Fibroblast of skin of right quadriceps (primary cell): ENCODE data around the gene AGAP5.
"Not testable (repeated sequence)": the region's sequence is repeated elsewhere in the genome, so short reads cannot be mapped to it uniquely, and the experiment has no call there.

Source experiments
- DNase-seq: peaks from one replicate; pipeline ENCODE4 v3.0.0-alpha.2; 2013

AGAP5 gene

DNA sequence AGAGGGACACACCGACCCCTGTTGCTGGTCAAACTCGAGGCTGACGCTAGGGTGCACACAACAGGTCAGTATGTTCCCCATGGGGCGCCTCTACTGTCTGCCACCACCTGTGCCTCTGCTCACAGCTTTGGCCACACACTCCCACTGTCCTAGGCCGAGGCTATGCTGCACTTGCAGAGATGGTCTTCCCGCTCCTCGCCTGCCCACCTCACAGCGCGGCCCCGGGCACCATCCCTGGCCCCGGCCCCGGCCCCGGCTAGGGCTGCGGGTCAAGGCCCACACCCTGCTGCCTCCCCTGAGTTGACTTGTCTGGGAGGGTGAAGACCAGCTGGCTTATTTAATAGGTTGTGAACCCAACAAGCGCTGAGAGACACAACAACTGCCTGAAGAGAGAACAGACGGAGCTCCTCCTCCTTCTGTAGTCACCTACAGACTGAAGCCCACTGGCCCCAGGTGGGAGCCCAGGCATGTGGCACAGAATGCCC lies at the start of gene AGAP5:
Gene AGAP5 (minus strand): TSS at position 435 of the 485 bp plus-strand sequence. CDS start 354 bp downstream, at position 81.
- not testable (repeated sequence) for DNase-seq

DNA sequence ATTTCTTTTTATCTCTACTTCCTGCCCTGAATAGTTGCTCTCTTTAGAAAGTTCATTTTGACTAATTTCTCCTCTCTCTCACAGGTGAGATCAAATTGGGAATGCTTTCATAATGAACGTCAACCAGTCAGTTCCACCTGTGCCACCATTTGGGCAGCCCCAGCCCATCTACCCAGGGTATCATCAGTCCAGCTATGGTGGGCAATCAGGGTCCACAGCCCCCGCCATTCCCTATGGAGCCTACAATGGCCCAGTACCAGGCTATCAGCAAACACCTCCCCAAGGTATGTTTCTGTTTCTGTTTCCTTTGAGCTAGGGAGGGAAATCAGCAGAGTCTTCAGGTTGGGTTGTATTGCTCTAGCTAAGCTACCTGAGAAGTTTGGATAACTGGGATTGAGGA lies 48.8 kb upstream of the AGAP5 start:
- no peak for DNase-seq

DNA sequence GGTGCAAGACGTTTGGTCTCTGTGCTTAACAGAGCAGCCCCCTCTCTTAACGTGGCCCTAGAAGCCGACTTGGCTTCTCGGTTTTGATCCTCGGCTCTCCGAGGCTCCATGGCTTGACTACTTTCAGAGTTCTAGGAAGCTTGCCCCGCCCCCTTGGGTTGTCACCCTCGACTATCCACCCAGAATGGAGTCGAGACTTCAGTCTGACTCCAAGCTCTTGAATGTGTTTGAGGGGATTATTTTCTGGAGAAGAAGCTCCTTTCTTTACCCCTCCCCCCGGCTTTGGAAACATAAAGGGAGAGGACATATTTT lies 46.7 kb upstream of the AGAP5 start:
- peak; percentile 61 for DNase-seq

DNA sequence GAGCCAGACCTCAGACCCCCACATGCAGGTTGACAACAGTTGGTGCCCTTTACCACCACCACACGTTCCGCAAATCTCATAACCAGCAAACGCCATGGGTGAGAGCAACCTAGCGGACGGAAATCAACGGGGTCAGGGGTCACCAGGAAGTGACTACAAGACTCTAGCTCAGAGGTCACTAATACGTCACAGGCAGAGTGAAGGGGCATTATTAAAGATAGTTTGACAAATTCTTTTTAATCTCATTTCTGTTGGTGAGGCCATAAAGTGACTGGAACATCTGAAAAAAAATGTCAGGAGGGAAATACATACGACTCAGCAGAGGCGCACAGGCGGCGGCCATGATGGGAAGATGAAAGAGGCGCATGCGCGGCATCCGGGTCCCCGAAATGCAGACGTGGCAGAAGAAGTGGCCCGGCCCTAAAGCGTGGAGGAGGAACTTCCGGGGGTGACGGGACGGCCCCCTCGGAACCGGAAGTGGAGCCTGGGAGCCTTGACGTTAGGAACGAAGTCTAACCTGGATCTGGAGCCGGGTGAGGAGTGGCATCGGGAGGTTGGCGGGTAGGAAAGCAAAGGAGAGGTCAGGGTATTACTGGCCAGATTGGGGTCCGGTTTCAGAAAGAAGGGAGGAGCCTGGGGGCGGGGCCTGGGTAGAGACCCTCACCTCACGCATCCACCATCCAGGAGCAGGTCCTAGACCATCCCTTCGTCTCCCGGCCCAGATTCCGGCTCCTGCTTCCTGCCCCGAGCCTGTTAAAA lies 46.2 kb upstream of the AGAP5 start, which contains the start of gene SEC24C:
Gene SEC24C (plus strand): TSS at position 468 of the 759 bp plus-strand sequence. CDS start 2,461 bp downstream, outside the sequence.
- DNase-seq = peak; percentile 96

DNA sequence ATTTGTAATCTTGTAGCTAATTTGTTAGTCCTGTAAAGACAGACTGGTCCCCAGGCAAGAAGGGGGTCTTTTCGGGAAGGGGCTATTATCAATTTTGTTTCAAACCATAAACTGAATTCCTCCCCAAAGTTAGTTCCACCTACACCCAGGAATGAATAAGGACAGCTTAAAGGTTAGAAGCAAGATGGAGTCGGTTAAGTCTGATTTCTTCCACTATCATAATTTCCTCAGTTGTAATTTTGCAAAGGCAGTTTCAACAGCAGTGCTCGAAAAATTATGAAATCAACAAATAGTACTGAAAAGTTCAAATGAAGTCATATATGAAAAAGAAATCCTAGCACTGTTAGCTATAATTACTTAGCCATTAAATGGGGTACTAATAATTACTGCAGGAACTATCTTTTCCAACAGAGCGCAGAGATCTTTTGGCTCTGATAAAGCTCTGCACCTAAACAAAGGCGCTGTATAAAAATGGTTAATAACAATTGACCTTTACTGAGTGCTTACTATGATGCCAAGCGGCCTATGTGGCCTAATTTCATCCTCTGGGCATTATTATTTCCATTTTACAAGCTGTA lies 45.5 kb upstream of the AGAP5 start:
- DNase-seq = no peak

DNA sequence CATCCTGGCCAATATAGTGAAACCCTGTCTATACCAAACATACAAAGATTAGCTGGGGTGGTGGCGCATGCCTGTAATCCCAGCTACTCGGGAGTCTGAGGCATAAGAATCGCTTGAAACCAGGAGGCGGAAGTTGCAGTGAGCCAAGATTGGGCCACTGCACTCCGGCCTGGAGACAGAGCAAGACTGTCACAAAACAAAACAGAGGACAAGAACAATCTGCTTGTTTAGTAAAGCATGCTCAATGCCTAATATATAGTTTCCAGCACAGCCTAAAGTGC lies 44.5 kb upstream of the AGAP5 start:
- no peak for DNase-seq

DNA sequence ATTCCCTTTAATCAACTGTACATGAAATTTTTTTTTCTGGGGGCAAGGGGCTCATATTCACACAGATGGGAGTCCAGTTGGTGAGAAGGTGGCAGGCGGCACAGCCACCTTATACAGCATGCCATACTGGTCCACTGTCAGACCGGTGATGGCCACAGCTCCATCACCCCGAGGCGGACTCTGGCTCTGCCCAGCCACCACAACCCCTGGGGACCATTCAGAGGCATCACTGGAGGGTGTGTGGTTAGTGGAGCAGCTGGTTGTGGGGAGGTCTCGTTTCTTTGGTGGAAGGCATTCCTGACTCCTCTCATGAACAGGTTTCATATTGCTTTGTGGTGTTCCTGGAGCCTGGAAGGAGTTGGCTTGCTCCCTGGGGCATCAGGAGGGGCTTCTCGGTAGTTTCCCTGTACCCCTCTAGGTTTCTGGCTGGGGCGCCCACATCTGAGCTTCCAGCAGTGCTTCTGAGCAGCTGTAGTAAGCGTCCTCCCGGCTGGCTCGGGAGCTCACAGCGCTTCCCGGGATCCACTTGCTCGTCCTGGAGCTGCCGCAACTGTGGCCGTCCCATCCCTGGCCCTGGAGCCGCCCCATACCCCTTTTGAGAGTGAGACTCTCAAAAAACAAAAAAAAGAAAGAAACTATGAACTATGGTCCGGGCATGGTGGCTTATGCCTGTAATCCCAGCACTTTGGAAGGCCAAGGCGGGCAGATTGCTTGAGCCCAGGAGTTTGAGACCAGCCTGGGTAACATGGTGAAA lies 42.8 kb upstream of the AGAP5 start:
- not testable (repeated sequence) for DNase-seq

DNA sequence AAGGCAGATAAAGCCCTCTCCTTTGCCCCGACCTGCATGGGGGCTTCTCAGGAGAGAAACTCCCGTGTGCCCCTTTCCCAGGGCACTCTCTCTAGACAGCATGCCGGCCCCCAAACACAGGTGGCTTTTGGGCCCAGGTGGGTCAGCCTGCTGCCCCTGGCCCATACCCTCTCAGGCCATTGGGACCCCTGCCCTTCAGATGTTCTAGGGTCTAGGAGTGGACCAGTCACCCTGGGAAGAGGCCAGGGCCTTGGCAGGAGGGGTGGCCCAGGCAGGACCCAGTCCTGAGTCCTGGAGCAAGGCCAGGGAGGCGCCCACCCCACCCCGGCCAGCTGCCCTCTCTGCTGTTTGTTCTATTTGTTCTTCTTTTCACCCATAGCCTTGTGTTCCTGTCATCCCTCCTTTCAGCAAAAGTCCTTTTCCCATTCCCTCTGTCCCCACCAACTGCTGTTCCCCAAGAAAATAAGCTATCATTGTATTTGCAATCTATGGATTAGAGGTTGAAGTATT lies 36.9 kb upstream of the AGAP5 start:
- no peak for DNase-seq

DNA sequence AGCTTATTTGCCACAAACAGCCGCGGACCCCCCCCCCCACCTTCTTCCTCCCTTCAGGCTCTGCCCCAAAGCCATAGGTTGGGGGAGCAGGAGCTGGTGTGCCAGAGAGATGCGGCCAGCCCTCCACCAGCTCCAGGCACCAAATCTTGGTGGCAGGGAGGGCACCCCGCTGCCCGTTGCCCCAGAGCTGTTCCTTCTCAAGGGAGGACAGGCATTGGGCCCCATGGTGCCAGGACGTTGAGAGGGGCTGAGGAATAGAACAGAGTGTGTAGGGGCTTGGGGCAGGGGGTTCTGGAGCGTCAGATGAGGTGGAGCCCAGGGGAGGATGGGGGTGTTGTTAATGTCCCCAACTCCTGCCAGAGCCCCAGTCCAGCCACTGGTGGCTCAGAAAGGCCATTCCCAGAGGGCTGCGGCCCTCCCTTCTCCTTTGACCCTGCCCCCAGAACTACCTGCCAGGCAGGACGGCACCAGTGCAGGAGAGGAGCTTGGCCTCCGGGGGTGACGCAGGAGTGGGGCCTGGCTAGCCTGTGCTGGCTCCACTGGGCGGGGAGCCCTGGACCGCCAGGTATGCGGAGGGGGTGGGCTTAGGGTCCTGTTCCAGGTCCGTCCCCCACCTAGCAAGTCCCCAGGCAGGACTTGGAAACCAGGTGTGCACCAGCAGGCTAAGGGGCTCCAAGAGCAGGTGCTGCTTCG lies 36.3 kb upstream of the AGAP5 start:
- DNase-seq = no peak

DNA sequence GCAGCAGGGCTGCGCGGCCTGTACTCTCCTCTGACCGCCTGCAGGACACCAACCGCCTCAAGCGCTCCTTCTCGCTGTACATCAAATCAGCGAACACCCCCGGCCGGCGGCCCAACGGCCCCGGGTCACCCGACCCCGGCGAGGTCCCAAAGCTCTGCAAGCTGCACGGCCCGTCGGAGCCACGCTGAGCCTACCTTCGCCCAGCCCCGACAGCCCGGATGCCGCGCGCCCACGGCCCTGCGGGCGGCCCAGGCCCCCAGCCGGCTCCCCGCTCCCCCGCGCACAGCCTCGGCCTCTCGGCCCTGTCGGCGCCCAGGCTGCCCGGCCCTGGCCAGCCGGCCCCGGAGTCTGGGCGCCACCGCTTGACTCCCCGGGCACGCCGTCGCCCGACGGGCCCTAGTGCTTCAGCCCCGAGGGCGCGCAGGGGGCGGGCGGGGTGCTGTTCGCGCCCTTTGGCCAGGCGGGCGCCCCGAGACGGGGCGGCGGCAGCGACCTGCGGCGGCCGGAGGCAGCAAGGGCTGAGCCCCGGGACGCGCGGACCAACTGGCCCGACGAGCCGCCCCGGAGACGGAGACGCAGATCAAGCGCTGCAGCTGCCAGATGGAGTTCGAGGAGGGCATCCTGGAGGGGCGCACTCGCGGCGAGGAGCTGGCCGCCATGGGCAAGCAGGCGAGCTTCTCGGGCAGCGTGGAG lies 35.2 kb upstream of the AGAP5 start:
- DNase-seq = no peak

DNA sequence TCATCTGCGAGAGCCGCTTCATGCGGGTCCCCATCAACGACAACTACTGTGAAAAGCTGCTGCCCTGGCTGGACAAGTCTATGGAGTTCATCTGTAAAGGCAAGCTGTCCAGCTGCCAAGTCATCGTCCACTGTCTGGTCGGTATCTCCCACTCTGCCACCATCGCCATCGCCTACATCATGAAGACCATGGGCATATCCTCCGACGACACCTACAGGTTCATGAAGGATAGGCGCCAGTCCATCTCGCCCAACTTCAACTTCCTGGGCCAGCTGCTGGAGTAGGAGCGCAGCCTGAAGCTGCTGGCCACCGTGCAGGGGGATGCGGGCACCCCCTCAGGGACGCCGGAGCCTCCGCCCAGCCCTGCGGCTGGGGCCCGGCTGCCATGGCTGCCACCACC lies 34.5 kb upstream of the AGAP5 start:
- no peak for DNase-seq

DNA sequence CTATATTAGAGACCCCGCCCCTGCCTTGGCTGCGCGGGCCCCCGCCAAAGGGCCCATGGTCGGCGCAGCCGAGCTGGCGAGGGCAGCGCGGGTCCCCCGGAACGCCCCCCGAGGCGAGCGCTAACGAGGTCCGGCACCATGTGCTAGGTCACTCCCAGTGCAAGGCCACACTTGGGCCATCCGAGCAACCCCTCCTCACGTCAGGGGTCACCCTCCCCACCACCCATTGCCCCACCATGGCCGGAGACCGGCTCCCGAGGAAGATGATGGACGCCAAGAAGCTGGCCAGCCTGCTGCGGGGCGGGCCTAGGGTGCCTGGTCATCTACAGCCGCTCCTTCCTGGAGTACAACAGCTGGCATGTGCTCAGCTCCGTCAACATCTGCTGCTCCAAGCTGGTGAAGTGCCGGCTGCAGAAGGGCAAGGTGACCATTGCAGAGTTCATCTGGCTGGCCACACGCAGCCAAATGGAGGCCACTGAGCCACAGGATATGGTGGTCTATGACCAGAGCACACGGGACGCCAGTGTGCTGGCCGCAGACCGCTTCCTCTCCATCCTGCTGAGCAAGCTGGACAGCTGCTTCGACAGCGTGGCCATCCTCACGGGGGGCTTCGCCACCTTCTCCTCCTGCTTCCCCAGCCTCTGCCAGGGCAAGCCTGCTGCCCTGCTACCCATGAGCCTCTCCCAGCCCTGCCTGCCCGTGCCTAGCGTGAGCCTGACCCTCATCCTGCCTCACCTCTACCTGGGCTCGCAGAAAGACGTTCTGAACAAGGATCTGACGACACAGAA lies 33.9 kb upstream of the AGAP5 start:
- no peak for DNase-seq

DNA sequence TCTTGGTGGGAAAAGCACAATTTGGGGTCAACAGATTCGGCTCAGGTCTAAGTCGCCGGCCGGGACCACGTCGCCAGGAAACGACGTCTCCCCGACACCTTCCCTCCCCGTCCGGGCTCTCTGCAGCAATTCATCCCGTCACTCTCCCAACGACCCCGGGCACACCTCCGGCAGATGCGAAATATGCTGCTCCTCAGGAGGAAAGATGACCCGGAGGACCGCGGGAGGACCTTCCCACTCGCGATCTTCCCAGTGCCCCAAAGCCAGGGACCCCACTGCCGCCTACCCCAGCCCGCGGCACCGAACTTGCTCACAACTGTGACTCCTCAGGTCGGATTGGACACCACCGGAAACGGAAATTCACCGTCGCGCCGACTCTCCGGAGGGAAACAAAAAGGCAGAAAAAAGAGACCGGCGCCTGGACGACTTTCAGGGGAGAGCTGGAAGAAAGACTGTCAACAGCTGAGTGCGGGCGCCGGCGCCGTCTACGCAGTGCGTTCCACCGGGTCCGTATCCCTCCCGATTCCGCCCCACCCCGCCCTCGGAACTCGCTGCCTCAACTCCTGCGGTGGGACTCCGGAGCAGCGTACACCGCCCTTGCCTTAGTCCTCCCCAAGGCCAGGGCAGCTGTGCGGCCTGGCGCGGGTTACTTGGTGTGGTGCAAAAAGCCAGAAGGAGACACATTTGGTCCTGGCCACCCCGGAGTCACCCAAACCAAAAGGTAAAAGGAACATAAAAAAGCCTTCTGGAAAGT lies 32.4 kb upstream of the AGAP5 start:
- DNase-seq = peak; percentile 92

DNA sequence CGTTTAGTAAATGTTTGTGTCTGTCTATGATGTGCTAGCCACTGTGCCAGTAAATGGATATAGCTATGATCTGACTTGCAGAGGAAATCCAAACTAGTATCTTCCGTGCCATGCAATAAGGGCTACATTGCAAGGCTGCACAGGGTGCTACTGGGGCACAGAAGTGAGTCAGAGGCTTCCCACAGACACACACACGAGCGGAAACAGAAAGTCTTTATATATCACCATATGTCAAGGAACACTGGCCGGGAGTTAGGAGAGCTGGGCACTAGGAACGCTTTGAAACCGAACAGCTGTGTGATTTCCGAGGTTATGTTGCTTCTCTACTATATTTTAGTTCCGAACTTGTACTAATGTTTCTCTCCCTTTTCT lies 31.9 kb upstream of the AGAP5 start:
- DNase-seq = peak; percentile 38

DNA sequence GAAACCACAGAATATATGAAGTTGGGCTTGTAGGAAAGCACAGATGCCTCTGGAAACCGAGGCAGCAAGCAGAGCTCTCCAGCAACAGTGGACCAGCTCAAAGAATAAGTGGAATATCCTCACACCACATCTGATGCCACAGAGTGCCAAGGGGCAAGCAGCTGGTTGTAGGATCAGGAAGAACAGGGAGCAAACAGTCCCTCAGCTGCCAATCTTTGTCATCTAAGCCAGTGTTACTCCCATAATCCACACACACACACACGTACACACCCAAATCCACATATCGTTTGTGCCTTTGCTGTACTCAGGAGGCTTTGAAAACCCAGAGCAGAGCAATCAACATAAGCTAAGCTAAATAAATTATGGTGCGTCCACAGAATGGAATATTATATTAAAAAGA lies 25.6 kb upstream of the AGAP5 start:
- no peak for DNase-seq

DNA sequence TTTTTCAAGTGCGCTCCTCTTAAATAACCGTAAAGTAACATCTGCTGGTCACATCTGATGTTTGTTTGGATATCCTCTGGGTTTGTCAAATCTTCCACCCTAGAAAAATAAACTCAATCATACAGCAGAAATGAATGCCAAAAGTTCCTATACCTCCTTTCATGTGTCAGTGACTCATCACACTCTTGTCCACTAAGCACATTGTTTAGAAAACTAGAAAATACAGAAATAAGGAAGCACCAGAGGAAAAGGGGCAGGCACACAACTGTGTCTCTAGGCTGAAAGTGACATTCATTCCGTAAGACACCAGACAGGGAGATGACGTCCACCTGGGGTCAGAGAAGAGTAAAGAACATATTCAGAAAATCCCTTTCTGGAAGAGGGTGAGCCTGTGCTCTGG lies 22.7 kb upstream of the AGAP5 start:
- DNase-seq = not testable (repeated sequence)

DNA sequence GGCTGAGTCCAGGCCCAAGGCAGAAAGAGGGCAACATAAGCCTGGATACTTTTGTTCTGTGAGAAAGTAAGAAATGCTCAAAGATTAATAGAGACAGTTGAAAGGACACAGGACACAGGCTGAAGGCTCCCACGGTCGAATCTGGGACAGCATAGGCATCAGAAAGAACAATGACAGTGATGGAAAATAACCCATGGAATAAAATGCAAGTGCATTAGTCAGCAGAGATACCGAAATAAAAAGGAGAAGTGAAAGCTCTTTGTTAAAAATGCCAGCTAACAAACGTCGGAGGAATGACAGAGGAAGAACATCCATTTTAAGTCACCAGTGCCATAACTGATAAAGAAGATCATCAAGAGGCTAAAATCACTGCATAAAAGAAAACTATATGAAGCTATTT lies 19.6 kb upstream of the AGAP5 start:
- DNase-seq = no peak

DNA sequence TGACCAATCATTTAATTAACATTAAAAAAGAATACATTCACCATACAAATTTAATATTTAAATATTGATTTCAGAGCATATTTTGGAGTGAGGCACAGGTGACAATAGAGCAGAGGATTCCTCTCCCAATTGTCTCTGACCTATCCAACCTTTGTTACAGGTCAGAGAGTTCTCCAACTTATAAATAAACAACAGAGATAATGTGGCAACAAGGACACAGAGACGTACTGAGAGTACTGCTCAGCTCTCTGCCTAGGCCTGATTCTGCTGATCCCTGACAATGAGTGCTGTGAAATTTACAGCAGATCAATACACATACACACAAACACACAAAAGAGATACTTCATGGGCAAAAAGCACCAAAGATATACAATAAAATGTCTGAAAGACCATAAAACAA lies 18.3 kb upstream of the AGAP5 start:
- no peak for DNase-seq

DNA sequence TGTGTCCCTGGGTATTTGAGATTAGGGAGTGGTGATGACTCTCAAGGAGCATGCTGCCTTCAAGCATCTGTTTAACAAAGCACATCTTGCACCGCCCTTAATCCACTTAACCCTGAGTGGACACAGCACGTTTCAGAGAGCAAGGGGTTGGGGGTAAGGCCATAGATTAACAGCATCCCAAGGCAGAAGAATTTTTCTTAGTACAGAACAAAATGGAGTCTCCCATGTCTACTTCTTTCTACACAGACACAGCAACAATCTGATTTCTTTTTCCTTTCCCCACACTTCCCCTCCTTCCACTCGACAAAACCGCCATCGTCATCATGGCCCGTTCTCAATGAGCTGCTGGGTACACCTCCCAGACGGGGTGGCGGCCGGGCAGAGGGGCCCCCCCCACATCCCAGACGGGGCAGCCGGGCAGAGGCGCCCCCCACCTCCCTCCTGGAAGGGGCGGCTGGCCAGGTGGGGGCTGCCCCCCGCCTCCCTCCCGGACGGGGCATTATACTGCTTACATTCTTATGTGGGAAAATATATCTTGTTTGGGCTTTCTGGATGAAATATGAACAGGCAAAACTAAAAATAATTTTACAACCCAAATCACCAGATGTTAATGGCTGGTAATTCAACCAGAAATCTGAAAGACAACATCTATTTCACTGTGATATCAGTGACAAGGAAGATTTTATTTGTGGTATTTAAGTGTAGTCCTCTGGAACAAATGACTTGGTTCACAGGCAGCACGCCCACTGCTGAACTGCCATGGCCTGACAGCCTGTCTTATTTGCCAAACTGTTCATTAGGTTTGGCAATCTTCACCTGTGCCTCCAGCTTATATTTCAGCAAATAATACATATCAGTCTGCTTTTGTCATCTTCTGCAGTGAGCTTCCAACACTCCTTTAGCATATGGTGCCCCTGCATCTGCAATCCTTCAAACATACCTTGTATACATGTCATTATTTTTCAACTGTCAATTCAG lies 17.6 kb upstream of the AGAP5 start:
- DNase-seq = not testable (repeated sequence)

DNA sequence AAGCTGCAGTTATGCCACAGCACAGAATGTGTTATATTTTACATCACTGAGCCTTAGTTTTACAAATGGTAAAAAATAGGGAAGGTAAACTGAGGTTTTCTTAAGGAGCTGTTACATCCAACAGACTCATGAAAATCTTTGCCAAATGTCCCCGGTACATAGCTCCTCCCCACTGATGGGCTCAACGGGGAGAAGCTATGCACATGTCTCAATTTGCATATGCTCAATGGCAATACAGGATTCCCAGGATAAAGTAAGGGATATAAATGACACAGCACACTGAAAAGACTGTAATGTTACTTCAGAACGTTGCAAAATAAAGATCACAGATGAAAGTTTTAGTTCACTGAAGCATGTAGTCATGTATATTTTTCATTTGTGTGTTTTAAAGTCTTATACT lies 16.6 kb upstream of the AGAP5 start:
- DNase-seq = not testable (repeated sequence)
